Stimulated activated CD8-positive, alpha-beta memory T cell treated with anti-CD3 and anti-CD28 coated beads, Interleukin-15, amount 100 ng/mL, for 1 hour (primary cell): ENCODE results near the gene QRFP.

Experiments used
- DNase-seq: peaks from one replicate; pipeline ENCODE4 v3.0.0-alpha.2; 2020; ENCODE audit warnings: low read depth

The QRFP gene

GRCh38 chr9:130890870-130891687 is 5.5 kb downstream of the QRFP start:
- DNase-seq: no peak

- DNase-seq: no peak
These were observed 6.5 kb downstream of the QRFP start for GRCh38 chr9:130890124-130890523.

- no peak for DNase-seq
These were observed 8.3 kb downstream of the QRFP start for GRCh38 chr9:130888146-130888885.

- DNase-seq: no peak
These were observed 9.0 kb downstream of the QRFP start for GRCh38 chr9:130887494-130888144.

- no peak for DNase-seq
These were observed 9.6 kb downstream of the QRFP start for GRCh38 chr9:130886981-130887380.

- DNase-seq: no peak
These were observed 10.9 kb downstream of the QRFP start for GRCh38 chr9:130885484-130886375.

GRCh38 chr9:130884542-130885483 is 11.8 kb downstream of the QRFP start:
- no peak for DNase-seq

- DNase-seq: no peak
These were observed 12.5 kb downstream of the QRFP start for GRCh38 chr9:130884111-130884531.

- DNase-seq: no peak
These were observed 13.1 kb downstream of the QRFP start for GRCh38 chr9:130883479-130883878.

GRCh38 chr9:130882696-130883225 is 13.9 kb downstream of the QRFP start:
- no peak for DNase-seq

- DNase-seq: no peak
These were observed 15.1 kb downstream of the QRFP start for GRCh38 chr9:130881516-130881915.

GRCh38 chr9:130880599-130881220 is 15.9 kb downstream of the QRFP start:
- DNase-seq: no peak

GRCh38 chr9:130879863-130880411 is 16.7 kb downstream of the QRFP start:
- DNase-seq: no peak

GRCh38 chr9:130878295-130878694 is 18.3 kb downstream of the QRFP start:
- DNase-seq: no peak

- no peak for DNase-seq
These were observed 19.3 kb downstream of the QRFP start for GRCh38 chr9:130877300-130877699.

GRCh38 chr9:130874783-130875182 is 21.8 kb downstream of the QRFP start:
- DNase-seq: no peak

GRCh38 chr9:130873966-130874365 is 22.6 kb downstream of the QRFP start:
- no peak for DNase-seq

GRCh38 chr9:130872912-130873503 is 23.6 kb downstream of the QRFP start:
- DNase-seq: no peak

- no peak for DNase-seq
These were observed 24.1 kb downstream of the QRFP start for GRCh38 chr9:130872508-130872907.
